Endothelial cell (in vitro differentiated cells): Measurements from ENCODE around the gene XCL2. TPM values are rescaled to one million over a fixed set of nuclear protein-coding genes. Genes with fewer than 3 reads are reported as not detected.

Experiments used
- DNase-seq: peaks from one replicate; pipeline ENCODE4 v3.0.0; 2021; ENCODE audit warnings: low spot score
- H3K27ac Mint-ChIP-seq: one replicate; pipeline ENCODE4 v1.8.0; 2021; ENCODE audit warnings: mixed read lengths, inconsistent platforms; ENCODE audit not compliant: unreplicated experiment
- H3K27me3 Mint-ChIP-seq: one replicate; pipeline ENCODE4 v1.8.0; 2021; ENCODE audit warnings: mild to moderate bottlenecking, moderate library complexity, mixed read lengths, inconsistent platforms; ENCODE audit not compliant: unreplicated experiment
- H3K36me3 Mint-ChIP-seq: one replicate; pipeline ENCODE4 v1.8.0; 2021; ENCODE audit warnings: mild to moderate bottlenecking, low read depth, mixed read lengths, inconsistent platforms; ENCODE audit not compliant: unreplicated experiment
- H3K4me1 Mint-ChIP-seq: one replicate; pipeline ENCODE4 v1.8.0; 2021; ENCODE audit warnings: mild to moderate bottlenecking, mixed read lengths, inconsistent platforms; ENCODE audit not compliant: unreplicated experiment
- H3K4me3 Mint-ChIP-seq: one replicate; pipeline ENCODE4 v1.8.0; 2021; ENCODE audit warnings: mild to moderate bottlenecking, mixed read lengths, inconsistent platforms; ENCODE audit not compliant: unreplicated experiment
- H3K9me3 Mint-ChIP-seq: one replicate; pipeline ENCODE4 v1.8.0; 2021; ENCODE audit warnings: mixed read lengths, inconsistent platforms; ENCODE audit not compliant: unreplicated experiment
- CTCF ChIP-seq: fragments of 200-600 bp; sonication (generic); IDR thresholded peaks from one replicate; pipeline ENCODE4 v1.5.0; 2021; ENCODE audit warnings: antibody characterized with exemption; ENCODE audit not compliant: unreplicated experiment
- total RNA-seq: library from RNA; stranded (reverse); fragmentation: NEBNext Ultra II Directional; extraction: Animal tissue kit (Norgen Biotek cat#: 25700); gene quantifications from one replicate; pipeline ENCODE4 v1.2.1, GENCODE V29; 2021; ENCODE audit not compliant: unreplicated experiment

Gene XCL2
- total RNA-seq, 1 donor from 2014 or later = not detected

DNA sequence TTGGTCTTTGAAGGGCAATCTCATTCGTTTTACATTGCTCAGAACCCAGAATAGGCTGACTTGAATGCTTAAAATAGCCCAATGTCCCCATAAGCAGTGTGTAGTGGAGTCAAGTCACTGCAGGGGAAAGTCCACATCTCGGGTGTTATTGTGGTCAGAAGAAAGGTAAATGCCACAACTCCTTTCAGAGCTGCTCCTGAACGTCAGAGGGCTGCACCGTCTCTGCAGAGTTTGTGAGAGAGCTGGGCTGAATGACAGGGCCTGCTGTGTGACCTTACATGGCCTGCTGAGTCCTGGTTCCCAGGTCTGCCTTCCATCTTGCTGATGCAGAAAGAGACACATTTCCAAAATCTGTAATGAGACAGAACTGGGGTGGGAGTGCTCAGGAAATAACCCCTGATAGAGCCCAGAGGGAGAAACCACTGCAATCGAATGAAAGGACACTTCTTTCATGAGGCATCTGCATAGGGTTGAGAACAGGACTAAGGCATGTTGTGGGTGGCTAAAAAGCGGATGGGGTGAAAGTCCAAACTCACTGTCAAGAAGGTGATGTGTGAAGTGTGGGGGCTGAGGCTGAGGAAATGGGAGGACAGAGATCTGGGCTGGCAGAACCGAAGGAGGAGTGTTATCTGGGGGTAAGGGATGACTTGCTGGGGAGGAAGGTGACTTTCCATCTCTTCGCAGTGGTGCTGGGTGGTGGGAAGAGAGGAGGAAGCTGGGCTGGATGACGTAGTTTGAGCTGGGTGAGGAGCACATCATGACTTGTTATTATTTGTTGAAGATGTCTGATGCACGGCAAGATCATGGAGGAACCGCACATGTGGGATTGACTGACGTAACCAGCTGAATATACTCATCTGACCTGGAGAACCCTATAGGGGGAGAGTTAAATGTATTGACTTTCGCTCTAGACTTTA is 33.7 kb downstream of the XCL2 start:
- DNase-seq = no peak
- TF ChIP-seq CTCF = no peak
- Mint-ChIP-seq H3K4me1 (no peaks in the 10 kb centered on the region), H3K9me3 (no peaks in the 10 kb centered on the region), H3K27ac (no peak overlapping the region), H3K27me3 (peaks cover 3% of the 10 kb centered on the region), H3K36me3 (no peaks in the 10 kb centered on the region), H3K4me3 (no peak overlapping the region)

- H3K27ac Mint-ChIP-seq = no peak overlapping the region
- DNase-seq = no peak
- H3K36me3 Mint-ChIP-seq = no peaks in the 10 kb centered on the region
- no peaks in the 10 kb centered on the region for H3K4me1 Mint-ChIP-seq
- peaks cover 1% of the 10 kb centered on the region for H3K27me3 Mint-ChIP-seq
- no peaks in the 10 kb centered on the region for H3K9me3 Mint-ChIP-seq
- TF ChIP-seq CTCF = no peak
- H3K4me3 Mint-ChIP-seq = no peak overlapping the region
Measured at GRCh38 chr1:168509210-168509609, 34.6 kb downstream of the XCL2 start.

DNA sequence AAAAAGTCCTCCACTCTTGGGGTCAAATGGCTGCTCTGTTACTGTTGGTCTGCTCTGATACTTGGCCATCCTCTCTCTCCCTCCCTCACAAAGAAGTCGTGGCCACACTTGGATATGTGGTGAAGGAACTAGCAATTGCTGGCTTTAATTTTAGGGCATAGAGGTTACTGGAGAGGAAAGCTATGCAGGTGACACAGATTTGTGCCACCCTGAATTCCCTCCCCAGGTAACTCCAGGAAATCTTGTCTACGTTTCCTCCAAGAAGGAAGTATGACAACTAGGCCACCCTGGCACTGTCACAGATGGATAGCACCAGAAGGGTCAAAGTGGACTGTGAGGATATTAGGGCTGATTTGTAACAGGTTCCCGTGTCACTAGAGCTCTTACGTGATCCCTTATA is 36.0 kb downstream of the XCL2 start:
- no peaks in the 10 kb centered on the region for H3K27me3 Mint-ChIP-seq
- TF ChIP-seq CTCF = no peak
- H3K9me3 Mint-ChIP-seq = no peaks in the 10 kb centered on the region

DNA sequence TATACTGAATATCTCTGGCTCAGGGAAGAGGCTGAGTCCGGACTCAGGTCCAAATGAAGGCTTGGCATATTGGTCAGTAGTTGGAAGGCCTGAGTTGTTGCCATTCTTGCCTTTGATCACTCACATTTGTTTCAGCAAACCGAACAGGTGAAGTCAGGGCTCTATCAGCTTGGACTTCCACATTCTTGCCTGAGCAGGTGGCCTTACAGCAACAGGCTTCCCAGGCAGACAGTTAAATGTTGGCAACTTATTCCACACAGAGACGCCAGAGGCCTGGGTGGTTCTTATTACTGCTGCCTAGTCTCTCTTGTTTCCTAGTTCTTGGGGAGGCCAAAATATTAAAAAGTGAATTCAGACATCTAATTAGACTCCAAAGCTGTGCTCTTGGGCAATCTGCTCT is 36.6 kb downstream of the XCL2 start:
- Mint-ChIP-seq H3K4me1 (no peaks in the 10 kb centered on the region), H3K9me3 (no peaks in the 10 kb centered on the region), H3K36me3 (no peaks in the 10 kb centered on the region), H3K27ac (no peak overlapping the region), H3K4me3 (no peak overlapping the region), H3K27me3 (no peaks in the 10 kb centered on the region)
- no peak for DNase-seq
- no peak for TF ChIP-seq CTCF

More for the DNA sequence above, 36.0 kb downstream of the XCL2 start:
- no peaks in the 10 kb centered on the region for H3K4me1 Mint-ChIP-seq
- no peak overlapping the region for H3K4me3 Mint-ChIP-seq
- no peak for DNase-seq
- H3K36me3 Mint-ChIP-seq = no peaks in the 10 kb centered on the region
- no peak overlapping the region for H3K27ac Mint-ChIP-seq

DNA sequence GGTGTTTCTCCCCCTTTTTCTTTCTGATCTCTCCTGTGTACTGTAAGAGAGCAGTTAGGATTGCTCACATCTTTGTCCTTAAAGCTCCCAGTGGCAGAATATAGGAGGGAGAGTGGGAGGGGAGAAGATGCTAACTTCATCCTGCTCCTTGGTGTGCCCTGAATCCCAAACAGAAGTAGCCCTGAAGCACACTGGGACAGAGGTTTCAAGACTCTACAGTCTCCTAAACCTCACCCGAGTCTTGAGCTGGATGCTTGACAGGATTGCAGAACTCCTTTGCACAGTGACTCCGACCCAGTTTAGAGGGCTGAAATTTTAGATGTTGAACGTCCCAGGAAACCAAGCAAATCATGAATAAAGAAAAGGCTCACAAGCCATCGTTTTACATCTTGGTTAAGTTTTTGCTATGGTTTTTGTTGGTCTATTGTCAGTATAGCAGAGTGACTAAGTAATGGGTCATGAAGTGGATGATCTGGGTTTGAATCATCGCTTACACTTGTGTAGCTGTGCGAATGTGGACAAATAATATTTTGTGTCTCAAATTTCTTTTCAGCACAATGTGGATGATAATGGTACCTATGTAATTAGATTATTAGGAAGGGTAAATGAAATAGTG is 37.5 kb downstream of the XCL2 start:
- Mint-ChIP-seq H3K27ac (no peak overlapping the region), H3K36me3 (no peaks in the 10 kb centered on the region), H3K9me3 (no peaks in the 10 kb centered on the region), H3K4me1 (no peaks in the 10 kb centered on the region), H3K27me3 (no peaks in the 10 kb centered on the region), H3K4me3 (no peak overlapping the region)
- no peak for TF ChIP-seq CTCF
- no peak for DNase-seq
